ENCODE measurements around the gene RFC2.
A peak's percentile ranks its signal among the peaks of the same experiment; 100 is the strongest.
"Not testable (repeated sequence)": the region's sequence is repeated elsewhere in the genome, so short reads cannot be mapped to it uniquely, and the experiment has no call there.

The RFC2 gene

DNA sequence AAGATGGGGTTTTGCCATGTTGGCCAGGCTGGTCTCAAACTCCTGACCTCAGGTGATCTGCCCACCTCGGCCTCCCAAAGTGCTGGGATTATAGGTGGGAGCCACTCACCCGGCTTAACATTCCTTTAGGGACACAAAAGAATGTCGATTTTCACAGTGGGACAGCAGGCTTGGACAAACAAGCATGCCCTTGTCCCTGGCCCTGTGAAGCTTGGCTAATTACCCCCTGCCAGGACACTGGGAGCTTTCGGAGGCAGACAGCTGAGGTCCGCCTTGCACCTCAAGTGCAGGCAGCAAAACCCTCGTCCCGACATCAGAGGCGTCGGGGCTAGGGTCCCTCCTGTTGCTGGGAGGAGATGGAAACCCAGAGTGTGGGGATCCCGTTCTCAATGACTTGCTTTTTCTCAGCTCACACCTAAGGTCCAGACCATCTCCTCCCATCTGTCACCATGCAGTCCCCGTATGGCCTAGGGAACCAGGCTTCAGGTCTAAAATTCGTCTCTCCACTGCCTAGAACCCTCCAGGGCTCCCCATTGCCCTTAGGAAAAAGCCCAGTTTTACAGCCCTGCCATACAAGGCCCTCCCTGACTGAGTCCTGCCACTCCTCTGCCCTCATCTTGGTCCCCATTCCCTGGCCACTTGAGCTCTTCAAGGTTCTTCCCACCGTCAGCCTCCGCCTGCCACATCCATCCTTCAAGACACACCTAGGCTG, 28.7 kb upstream of the RFC2 start:
- DNase-seq (ENCODE audit: low read depth, low spot score), result no peak

DNA sequence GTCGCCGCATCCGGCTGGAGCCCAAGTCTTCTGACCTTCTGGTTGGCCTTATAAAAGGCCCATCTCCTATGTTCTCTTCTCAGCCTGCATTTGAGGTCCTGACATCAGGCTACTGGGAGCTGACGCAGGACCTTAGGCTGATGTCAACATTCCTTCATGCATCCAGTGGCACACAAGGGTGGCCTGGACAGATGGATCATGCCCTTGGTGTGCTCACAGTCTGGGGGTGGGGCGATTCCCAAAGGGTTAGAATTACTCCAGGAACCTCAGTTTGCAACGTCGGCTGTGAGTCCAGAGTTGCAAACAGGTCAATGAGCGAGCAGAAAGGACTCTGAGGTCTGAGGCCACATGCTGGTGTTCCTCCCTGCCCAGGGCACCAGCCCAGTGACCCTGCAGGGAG, 26.8 kb upstream of the RFC2 start:
- no peak for DNase-seq (ENCODE audit: low read depth, low spot score)

DNA sequence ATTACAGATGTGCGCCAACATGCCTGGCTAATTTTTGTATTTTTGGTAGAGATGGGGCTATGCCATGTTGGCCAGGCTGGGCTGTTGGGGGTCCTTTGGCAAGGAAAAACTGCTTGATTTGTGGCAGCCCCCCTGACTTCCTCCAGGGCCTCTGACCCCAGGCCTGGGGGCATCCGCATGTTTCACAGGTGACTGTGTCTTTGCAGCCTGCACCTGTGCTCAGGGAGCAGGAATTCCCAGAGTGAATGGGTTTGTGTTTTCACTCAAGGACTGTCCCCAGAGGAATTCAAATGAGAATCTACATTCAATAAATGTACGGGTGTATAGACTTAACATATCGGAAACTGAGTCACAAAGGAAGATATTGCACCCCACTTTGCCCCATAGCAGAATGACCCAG, 23.4 kb upstream of the RFC2 start:
- no peak for DNase-seq (ENCODE audit: low read depth, low spot score)

DNA sequence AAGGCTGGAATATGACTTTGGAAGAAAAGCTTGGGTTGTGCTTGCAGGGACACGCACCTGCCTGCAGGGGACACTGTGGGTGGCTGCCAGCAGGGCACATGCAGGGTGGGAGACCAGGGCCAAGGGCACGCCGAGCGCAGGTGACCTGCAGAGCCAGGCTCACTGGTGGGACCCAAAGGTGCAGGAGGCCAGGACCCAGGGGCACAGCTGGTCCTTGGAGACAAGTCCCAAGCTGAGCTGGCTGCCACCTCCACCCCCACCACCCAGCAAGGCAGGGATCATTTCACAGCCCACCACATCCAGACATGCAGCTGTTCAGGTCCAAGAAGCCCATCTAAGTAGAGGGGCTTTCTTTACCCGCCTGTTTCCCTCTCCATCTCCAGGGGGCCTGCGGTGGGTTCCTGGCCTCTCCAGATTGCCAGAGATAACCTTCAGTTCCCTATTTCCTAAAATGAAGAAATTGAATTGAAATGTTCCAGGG, 21.2 kb upstream of the RFC2 start:
- no peak for DNase-seq (ENCODE audit: low read depth, low spot score)

DNA sequence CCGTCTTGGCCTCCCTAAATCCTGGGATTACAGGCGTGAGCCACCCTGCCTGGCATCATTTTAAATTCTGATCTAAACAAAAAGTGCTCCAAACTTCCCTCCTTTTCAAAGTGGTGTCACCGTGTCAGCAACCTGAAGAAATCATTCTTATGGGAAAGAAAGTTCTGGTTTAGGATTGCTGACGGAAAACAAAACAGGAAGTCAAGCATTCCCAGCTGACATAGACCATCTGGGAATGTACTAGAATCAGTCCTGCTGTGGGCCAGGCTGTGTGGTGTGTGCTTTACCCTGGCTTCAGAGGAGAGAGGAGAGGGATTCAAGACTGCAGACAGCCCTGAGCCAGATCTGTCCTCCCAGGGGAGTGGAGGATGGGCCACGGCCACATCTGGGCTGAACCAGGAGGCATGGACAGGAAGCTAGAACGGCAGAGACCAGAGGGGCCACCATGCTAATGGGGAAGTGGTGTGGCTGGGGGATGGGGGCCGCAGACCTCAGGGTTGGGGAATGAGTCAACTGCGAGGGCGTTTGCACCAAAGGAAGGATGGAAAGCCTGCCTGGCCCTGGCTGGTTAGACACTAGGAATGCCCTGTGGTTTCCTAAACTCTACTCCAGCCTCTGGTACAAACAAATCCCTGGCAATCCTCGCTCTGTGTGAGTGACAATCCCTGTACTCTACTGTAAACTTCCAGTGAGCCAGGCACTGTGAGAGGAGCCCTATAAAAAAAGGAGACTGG, 18.3 kb upstream of the RFC2 start:
- DNase-seq (ENCODE audit: low read depth, low spot score), result peak; percentile 95

DNA sequence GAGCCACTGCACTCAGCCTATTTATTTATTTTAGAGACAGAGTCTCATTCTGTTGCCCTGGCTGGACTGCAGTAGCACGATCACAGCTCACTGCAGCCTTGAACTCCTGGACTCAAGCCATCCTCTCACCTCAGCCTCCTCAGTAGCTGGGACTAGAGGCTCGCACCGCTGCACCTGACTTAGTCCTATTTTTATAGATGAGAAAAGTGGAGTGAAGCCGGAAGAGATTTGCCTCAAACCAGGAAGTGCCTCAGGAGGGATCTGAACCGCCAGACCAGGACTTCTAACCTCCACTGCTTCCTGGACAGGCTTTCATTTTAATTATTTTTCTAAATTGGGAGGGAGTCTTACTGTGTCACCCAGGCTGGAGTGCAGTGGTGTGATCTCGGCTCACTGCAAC, 17.5 kb upstream of the RFC2 start:
- DNase-seq (ENCODE audit: low read depth, low spot score), result no peak

DNA sequence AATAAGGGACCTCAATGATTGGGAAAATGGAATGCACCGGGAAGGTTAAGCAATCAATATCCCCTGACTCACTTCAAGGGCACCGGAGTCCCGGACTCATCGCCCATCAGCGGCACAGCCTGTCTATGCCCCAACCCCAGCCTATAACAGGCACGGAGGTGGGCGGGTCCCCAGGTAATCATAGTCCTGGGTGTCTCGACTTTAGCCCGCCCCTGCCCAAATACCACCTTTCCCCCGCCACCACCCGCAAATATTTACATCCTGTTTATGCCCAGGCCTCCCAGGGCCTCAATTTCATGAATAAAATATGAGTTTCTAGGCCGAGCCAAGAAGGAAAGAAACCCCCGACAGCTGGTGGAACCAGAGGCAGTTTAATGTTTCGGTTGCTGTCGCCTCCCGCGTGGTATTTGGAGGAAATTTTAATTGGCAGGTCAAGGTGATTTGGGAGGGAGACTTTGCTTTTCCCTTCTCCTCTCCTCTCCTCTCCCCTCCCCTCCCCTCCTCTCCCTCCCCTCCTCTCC, 15.6 kb upstream of the RFC2 start:
- no peak for DNase-seq (ENCODE audit: low read depth, low spot score)

DNA sequence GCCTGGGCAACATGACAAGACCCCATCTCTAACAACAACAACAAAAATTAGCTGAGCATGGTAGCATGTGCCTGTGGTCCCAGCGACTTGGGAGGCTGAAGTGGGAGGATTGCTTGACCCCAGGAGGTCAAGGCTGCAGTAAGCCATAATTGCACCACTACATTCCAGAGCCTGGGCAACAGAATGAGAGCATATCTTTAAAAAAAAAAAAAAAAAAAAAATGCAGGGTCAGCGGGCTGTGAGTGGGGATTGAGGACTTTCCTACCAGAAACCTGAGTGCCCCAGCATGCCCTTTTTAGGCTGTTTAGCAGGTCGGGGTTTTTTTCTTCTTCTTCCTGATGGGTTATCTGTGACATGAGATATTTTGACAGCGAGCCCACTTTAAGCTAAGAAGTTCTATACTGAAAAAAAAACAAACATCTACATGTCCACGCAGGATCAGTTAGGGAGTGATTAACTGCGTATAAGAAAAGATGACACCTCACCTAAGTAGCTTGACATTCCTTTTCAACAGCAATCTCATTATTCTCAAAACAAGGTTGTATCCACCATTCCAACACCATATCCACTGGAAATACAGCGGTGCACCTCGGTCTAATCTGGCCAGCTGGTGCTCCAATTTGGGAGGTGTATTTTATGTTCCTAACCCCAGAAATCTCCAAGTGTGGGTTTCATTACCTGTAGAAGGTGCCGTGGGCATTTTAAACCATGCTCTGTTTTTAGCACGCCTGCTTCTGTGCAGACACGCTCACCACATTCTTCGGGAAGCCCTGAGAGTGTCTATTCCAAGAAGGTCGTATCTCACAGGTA, 13.8 kb upstream of the RFC2 start:
- no peak for DNase-seq (ENCODE audit: low read depth, low spot score)

DNA sequence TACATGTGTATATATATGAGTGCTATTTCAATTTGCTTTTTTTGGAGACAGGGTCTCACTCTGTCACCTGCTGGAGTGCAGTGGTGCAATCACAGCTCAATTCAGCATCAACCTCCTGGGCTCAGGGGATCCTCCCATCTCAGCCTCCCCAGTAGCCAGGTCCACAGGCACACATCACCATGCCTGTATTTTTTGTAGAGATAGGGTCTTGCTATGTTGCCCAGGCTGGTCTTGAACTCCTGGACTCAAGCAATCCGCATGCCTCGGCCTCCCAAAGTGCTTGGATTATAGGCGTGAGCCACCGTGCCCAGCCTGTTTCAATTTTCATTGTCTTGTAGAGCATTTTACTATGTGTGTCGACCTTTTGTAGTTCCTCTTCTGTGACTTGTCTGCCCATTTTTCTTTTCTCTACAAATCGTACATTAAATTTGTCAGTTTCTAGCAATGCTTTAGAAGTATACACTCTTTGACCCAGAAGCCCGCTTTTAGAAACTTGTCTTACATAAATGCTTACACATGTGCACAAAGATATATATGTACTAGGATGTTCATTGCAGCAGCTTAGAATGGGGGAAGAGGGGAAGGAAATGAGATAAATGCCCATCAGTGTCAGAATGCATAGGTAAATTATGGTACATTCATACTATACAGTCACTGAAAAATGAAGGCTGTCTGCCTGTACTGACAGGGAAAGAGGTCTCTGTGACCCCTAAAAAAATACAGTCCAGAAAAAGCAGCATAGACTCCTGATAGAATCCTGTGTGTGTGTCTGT, 12.2 kb upstream of the RFC2 start:
- DNase-seq (ENCODE audit: low read depth, low spot score), result no peak

DNA sequence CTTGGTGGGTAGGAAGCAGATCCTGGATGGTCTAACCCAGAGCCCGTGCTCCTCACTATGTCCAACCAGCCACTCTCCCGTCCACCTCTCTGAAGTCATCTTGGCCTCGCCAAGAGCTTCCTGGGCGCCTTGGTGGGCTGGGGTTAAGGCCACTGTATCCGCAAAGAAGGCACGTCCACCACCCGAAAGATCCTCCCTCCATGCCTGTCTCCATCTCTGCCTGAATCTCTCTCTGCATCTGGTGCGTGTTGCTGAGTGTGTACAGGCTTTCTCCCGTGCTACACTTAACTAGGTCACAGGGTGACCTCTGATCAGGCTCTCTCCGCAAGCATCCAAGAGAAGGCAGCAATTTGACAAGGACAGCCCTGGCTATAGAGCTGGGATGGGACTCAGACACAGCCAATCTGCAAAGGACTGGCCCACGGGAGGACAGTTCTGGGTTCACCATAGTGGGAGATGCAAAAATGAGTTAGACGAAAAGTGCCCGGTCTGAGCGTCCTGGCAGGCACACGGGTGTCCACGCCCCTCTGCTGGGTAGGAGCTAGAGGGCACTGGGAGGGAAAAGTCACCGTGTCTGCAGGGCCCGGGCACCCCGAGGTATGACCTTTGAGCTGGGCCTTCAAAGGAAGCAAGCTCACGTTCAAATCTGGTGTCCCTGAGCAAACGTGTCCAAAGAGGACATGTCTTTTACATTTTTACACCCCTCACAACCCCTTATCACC, 9.4 kb upstream of the RFC2 start:
- no peak for DNase-seq (ENCODE audit: low read depth, low spot score)

DNA sequence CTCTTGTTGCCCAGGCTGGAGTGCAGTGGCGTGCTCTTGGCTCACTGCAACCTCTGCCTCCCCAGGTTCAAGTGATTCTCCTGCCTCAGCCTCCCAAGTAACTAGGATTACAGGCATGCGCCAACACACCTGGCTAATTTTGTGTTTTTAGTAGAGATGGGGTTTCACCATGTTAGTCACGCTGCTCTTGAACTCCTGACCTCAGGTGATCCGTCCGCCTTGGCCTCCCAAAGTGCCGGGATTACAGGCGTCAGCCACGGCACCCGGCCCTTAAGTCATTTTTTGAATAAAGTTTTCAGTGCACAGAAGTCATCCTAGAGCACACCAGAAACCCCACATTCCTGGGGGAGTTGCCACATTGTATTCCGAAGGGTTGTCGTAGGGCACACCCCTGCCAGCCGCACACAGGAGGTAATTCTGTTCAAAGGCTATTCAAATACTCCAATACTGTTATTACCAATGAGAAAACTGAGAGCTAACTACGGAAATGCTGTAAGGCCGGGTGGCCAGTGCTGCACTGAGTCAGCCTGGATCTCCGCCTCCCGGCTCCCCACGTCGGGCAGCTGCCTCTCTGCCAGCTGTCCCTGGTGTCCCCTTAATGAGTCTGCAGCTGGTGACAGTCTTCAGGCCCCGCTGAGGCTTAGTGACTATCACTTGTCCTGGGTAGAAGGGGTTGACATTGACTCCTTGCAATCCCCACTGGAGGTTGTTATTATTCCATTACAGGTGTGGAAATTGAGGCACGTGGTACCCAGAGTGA, 8.6 kb upstream of the RFC2 start:
- no peak for DNase-seq (ENCODE audit: low read depth, low spot score)

DNA sequence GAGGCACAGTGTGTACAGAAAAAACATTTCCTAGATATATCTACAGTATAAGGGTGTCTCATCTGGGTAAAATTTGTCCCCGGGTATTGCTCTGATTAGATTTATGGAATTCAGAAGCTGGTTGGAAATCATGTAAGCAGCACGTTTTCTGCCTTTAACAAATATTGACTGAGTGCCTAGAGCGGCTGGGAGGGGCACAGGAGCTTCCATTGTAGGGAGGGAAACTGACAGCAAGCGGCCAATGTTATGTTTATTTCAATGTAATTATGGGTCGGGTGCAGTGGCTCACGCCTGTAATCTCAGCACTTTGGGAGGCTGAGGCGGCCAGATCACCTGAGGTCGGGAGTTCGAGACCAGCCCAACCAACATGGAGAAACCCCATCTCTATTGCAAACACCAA, 4.4 kb upstream of the RFC2 start:
- DNase-seq (ENCODE audit: low read depth, low spot score), result no peak

DNA sequence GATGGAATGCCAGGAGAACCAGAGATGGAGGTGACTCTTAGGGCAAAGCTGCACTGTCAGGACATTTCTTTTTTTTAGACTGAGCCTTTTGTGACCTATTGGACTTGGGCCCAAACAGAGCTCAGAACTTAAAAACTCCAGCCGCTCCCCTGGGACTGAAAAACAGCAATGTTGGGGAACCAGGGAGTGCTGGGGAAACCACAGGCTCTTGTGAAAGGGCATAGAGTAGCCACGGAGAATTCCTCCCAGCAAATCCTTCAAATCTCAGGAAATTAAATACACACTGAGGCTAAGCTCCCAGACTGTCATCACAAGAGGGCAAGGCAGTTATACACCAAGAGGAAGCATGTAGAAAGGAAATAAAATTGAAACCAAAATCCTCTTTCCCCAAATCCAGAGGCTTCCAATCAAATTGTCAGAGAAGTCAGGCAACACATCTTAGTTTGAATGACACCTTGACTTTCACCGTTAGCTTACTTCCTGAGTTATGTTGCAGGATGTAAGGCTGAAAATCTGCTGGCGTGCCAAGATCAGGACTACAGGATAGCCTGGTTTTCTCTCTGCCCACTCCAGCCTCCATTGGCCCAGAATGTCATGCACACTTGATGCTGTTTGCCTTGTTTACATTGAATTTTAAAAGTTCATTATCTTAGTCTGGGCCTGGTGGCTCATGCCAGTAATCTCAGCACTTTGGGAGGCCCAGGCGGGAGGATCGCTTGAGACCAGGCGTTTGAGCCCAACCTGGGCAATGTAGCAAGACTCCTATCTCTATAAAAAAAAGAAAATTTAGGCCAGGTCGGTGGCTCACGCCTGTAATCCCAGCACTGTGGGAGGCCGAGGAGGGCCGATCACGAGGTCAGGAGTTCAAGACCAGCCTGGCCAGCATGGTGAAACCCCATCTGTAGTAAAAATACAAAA, 2.6 kb upstream of the RFC2 start:
- peak; percentile 88 for DNase-seq (ENCODE audit: low read depth, low spot score)

DNA sequence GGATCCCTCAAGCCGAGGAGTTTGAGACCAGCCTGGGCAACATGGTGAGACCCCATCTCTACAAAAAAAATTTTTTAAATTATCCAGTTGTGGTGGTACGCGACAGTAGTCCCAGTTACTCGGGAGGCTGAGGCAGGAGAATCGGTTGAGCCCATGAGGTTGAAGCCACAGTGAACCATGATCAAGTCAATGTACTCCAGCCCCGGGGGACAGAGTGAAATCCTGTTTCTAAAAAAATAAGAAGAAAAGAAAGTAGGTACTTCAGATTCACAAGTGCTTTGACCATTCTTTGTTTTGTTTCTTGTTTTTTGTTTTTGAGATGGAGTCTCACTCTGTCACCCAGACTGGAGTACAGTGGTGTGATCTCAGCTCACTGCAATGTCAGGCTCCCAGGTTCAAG, 1.3 kb upstream of the RFC2 start:
- DNase-seq (ENCODE audit: low read depth, low spot score), result not testable (repeated sequence)

DNA sequence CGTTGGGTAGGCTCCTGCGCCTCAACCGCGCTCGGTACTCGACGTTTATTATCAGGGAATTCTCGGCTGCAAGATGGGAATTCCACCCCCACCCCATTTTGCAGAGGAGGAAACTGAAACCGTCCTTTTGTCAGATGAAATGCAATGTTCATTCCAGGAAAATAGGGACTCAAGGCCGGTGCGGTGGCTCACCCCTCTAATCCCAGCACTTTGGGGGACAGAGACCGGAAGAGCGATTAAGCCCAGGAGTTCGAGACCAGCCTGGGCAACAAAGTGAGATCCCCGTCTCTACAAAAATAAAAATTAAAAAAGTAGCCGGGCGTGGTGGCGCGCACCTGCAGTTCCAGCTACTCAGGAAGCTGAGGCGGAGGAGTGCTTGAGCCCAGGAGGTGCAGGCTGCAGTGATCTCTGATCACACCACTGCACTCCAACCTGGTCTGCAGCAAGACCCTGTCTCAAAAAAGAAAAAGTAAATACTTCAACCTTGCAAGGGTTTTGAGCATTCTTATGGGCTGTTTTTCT, 720 bp upstream of the RFC2 start:
- no peak for DNase-seq (ENCODE audit: low read depth, low spot score)

DNA sequence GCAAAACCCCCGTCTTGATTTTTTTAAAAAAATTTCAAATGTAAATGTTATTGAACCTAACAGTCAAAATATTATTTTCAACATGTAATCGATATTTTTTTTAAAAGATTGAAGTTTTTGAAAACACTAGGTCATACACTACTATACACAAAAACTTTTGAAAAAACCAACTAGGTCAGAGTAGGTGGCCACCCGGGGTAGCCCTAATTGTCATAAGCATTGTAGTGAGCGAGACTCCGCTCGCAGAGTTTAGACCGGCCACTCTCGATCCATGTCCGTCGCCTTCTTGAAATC, 417 bp downstream of the RFC2 start:
- DNase-seq (ENCODE audit: low read depth, low spot score), result no peak

DNA sequence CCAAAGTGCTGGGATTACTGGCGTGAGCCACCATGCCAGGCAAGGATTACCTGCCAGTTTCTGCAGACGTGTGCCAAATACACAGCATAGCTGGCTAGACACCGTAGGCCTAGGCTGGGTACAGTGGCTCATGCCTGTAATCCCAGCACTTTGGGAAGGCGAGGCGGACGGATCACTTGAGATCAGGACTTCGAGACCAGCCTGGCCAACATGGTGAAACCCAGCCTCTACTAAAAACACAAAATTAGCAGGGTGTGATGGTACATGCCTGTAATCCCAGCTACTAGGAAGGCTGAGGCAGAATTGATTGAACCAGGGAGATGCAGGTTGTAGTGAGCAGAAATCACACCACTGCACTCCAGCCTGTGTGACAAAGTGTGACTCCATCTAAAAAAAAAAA, 868 bp downstream of the RFC2 start:
- no peak for DNase-seq (ENCODE audit: low read depth, low spot score)

DNA sequence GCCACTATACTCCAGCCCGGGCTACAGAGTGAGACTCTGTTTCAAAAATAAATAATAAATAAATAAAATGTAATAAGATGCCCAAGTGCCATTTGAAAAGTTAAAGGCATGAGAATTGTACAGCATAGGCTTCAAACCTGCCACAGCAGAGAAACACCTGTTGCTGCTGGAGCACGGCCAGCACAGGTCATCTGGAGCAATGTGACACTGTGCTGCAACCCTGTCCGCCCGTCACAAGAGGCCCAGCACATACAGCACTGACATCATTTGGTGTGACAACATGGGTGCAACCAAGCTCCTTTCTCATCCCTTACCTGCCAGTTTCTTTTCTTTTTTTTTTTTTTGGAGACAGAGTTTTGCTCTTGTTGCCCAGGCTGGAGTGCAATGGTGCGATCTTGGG, 1.3 kb downstream of the RFC2 start:
- no peak for DNase-seq (ENCODE audit: low read depth, low spot score)

DNA sequence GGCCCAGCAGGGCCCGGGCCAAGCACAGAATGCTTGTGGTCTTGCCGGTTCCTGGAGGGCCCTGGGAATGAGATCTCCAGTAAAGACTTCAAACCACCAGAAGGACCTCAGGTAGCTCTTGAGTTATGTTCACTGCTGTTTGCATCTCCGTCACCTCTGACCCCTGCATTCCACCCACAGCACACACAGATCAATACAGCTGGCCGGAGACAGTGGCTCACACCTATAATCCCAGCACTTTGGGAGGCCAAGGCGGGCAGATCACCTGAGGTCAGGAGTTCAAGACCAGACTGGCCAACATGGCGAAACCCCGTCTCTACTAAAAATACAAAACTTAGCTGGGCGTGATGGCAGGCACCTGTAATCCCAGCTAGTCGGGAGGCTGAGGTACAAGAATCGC, 5.1 kb downstream of the RFC2 start:
- DNase-seq (ENCODE audit: low read depth, low spot score), result not testable (repeated sequence)

All from brain pericyte (primary cell).